Measurements from ENCODE around the gene HTR4.
"Not testable (repeated sequence)": the region's sequence is repeated elsewhere in the genome, so short reads cannot be mapped to it uniquely, and the experiment has no call there.

Gene HTR4, protein sequence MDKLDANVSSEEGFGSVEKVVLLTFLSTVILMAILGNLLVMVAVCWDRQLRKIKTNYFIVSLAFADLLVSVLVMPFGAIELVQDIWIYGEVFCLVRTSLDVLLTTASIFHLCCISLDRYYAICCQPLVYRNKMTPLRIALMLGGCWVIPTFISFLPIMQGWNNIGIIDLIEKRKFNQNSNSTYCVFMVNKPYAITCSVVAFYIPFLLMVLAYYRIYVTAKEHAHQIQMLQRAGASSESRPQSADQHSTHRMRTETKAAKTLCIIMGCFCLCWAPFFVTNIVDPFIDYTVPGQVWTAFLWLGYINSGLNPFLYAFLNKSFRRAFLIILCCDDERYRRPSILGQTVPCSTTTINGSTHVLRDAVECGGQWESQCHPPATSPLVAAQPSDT

DNA sequence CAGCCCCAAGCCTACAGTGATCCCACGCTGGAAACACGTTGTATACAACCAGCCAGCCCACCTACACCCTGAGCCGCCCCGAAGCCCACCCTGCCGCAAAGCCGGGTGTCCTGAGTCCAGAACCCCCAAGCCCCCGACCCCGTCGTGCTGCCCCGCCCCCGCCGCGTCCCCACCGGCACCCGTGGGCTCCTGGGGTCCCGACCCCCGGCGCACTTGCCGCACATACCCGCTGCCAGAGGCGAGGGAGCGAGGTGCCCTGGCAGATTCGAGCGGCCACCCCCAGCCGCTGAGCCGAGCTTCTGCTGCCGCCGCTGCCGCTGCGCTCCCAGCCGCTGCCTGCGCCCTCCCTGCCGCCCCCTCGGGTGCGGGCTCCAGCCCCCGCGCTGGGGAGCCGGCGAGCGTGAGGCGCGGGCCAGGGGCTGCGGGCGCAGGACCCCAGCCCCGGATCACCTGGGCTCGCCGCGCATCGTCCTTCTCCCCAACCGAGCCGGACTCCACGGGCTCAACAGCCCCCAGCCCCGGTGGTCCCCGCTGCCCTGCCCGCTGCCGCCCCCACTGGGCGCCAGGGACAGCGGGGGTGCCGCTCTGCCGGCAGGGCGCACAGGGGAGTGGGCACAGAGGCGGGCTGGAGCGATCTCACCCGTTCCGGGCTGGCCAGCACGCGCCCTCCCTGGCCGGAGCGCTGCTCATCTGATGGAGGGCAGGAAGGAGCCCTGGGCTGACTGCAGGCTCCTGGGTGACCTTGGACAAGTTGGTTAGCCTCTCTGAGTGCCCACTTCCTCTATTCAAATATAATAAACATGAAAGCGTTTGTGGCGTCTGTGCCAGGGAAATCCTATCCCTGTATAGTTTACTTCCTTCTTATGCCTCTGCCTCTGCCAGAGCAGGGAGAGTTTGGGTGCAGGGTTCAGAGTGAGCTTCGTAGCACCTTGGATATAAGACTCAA is at the start of gene HTR4:
Gene HTR4 (minus strand): TSS at position 692 of the 946 bp plus-strand sequence. CDS start 17,513 bp downstream, outside the sequence.
- DNase-seq, result no peak

DNA sequence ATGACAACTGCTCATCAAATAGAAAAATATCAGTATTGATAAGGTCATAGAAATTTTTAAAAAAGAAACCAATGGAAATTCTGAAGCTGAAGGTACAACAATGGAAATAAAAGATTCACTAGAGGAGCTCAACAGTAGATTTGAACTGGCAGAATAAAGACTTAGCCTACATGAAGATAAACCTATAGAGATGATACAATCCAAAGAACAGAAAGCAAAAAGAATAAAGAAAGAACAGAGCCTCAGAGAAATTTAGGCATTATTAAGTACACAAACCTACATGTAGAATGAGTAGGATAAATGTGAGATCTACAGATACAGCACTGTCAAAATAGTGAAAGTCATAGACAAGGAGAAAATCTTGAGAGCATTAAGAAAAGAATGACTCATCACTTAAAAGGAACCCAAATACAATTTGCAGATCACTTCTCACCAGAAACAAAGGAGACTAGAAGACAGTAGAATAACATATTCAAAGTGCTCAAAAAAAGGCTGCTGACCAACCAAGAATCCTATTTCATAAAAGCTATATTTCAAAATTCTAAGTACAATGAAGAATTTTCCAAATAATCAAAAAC is 47.8 kb upstream of the HTR4 start:
- no peak for DNase-seq

DNA sequence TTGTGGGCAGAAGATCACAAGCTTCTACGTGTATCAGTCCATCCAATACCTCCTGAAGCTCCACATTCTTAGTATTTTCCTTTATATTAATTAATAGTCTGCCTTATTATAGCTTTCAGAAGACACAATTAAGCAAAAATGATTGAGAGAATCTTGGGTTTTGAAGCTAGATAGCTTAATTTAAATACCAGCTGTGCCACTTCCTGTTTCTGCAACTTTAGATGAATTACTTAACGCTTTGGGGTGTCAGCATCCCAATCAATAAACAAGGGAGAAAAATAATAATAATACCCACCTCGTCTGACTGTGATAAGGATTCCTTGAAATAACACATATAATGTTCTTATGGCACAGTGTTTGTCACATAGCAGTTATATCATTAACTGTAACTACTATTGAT is 44.7 kb upstream of the HTR4 start:
- DNase-seq, result no peak

DNA sequence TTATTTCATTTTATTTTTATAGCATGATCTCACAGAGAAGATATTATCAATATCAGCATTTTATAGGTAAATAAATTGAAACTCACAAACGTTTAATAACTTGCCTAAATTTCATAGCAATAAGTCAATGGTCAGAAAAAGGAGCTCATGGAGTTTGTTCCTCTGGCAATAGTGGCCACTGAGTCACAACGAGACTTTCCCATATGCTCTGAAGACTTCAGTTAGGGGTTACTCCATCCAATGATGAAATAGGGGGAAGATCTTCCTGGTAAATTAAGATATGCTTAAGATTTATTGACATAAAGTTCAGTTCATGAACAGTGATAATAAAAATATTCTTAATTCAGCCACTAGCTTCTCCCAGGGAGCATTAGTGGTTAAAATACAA is 43.5 kb upstream of the HTR4 start:
- DNase-seq, result no peak

DNA sequence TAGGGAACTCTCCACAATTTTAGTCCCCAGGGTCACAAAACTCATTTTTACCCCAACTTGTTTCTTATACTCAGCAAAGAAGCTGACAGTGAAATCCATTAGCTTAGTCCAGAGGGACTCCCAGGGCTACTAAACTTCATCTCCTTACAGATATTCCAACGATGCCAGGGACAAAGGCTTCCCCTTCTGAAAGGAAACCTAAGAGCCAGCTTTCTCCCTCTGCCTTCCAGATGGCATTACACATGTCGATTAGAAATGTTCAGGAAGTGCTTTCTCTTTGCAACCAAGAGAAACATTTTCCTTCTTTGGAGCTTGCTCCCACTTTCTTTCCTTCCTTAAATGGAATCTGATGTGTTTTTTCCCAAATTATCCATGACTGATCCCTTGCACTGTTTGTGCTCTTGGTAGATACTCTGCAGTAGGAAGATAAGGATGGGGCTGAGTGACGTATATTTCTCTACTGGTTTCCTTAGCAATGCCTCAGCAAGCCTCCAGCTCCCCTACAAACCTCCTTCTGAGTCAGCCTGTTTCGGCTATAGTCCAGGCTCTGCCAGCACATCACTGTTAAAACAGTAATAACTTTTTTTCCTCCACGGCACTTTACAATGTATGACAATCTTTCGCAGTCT is 43.0 kb upstream of the HTR4 start:
- peak; percentile 17 for DNase-seq

DNA sequence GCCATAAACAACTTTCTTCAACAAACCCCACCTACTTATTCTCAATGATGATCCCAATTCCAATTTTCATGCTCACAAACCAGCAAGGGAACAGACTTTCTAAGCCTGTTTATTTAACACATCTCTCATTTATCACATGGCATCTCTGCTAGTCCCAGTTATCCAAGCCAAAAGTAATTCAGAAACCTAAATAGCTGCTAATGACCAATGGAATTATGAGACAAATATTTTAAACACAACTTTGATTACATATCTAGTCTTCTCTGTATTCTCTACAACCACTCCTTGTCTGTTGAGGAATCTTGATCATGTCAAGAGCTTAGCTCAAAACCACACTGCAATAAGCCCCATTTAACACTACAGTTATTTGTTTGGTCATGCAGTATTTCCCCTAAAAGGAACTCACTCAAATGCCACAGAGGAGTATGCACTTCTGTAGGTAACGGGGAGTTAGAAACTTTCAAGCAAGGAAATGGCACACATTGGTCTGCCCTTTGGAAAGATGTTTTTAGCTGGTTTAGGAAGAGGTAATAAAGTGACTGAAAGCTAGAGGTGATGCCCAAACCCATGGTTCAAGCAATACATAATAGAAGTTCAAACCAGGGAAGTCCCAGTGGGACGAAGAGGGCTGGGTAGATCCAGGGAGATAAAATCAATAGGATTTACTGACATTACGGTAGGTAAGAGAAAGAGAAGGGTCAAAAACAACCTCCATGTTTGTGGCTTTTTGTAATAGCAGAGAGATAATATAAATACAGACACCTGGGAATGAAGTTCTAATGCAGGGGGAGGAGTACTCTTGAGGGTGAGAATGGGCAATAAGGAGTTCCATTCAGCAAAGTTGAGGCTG is 42.1 kb upstream of the HTR4 start:
- DNase-seq, result no peak

DNA sequence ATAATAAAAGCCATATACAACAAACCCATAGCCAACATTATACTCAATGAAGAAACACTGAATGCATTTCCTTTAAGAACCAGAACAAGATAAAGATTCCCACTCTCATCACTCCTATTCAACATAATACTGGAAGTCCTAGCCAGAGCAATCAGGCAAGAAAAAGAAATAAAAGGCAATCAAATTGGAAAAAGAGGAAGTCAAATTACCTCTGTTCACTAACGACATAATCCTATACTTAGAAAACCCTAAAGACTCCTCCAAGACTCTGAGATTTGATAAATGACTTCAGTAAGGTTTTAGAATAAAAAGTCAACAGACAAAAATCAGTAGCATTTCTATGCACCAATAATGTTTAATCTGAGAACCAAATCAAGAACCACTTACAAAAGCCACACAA is 36.6 kb upstream of the HTR4 start:
- no peak for DNase-seq

DNA sequence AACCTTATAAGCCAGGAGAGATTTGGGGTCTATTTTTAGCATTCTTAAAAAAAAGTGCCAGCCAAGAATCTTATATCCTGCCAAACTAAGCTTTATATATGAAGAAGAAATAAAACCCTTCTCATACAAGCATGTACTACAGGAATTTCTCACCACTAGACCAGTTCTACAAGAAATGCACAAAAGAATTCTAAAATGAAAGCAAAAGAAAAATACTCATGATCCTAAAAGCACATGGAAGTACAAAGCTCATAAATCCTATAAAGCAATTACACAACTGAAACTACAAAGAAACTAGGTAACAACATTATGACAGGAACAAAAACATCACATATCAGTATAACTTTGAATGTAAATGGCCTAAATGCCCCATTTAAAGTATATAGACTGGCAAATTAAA is 34.5 kb upstream of the HTR4 start:
- no peak for DNase-seq

DNA sequence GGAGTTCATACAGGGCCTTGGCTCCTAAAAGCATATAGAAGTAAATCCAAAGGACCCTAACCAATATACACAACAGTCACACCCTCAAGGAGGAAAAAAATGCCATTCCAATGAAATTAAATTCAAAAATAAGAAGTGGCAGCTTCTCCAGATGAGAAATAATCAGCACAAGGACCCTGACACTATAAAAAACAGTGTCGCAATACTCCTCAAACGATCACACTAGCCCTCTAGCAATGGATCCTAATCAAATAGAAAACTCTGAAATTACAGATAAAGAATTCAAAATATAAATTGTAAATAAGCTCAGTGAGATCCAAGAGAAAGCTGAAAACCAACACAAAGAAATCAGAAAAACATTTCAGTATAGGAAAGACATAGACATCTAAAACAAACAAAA is 33.5 kb upstream of the HTR4 start:
- DNase-seq, result no peak

DNA sequence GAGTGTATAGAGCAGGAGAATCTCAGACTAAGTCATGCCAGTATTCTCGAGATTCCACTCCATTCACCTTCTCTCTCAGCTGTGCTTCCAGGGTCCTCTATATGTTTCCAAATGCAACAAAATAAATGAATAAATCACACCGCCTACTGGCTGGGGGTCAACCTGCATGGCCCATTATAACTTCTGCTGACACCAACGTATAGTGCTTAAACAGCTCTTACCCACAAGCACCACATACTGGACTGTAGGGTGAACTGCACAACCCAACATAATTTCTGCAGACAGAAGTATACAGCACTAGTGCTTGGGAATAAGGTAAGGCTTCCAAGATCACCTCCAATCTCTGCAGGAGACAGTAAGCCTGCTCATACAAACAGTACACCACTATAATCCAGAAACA is 33.1 kb upstream of the HTR4 start:
- no peak for DNase-seq

DNA sequence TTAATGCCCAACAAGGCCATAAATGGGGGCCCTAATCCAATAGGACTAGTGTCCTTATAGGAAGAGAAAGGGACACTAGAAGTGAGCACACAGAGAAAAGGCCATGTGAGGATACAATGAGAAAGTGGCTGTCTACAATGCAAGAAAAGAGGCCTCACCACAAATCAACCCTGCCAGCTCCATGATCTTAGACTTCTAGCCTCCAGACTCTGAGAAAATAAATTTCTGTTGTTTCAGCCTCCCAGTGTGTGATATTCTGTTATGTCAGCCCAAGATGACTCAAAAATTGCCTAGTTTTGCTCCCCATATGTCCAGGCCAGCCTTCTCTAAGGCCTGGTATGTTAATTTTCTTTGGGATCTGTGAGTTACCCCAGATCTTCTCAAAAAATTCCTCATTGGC is 32.3 kb upstream of the HTR4 start:
- DNase-seq, result no peak

DNA sequence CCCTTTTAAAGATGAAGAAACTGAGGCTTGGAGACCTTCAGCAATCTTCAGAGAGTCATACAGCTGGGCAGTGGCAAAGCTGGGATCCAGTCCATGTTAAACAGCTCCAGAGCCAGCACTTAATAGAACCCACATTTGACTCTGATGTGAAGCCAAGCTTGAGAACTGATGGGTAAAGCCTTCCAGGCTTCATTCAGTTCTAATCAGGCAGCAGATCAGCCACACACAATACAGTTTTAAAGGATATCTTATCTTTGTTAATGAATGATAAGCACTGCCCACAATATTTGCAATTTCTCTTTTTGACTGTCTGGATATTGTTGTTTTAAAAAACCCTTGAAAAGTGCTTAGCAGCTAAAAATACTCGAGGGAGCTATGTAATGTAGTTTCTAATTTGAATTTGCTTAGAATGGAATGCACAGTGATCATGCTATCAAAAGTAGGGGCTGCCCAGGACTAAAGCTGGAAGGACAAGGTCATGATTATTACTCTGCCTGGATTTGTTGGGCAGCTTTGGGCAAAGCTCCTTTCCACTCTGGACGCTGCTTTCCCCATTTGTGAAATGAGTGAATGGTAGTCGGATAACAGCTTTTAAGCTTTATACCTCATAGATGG is 31.3 kb upstream of the HTR4 start:
- no peak for DNase-seq

DNA sequence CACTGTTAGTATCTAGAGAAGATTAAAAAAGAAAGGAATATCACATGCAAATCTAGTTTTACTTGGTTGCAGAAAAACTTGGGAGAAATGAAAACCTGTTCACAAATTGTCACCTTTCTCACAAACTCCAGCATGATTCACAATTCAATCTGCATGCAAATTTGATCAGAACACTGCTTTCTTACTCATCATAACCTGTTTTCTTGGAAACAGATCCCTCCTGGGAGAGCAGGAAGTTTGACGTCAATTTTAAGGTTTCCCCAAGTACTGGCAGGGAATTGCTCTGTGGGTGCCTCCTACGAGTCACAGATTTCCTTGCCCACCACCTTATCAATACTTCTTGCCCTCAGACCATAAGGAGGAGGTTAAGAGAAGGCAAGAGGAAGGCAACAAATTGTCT is 30.2 kb upstream of the HTR4 start:
- no peak for DNase-seq

DNA sequence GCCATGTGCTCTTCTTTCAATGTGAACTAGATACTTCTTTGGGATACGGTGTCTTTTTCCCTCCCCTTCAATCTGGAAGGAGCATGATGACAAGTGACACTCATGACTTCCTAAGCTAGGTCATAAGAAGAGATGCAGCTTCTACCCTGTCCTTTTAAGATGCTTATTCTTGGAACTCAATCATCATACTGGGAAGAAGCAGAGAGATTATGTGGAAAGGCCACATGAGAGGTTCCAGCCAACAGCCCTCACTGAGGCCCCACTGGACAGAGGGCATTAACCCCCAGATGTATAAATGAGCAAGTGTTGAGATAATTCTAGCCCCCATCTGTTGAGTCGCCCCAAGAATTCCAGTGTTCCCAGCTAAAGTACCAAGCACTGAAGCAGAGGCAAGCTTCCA is 29.3 kb upstream of the HTR4 start:
- no peak for DNase-seq

DNA sequence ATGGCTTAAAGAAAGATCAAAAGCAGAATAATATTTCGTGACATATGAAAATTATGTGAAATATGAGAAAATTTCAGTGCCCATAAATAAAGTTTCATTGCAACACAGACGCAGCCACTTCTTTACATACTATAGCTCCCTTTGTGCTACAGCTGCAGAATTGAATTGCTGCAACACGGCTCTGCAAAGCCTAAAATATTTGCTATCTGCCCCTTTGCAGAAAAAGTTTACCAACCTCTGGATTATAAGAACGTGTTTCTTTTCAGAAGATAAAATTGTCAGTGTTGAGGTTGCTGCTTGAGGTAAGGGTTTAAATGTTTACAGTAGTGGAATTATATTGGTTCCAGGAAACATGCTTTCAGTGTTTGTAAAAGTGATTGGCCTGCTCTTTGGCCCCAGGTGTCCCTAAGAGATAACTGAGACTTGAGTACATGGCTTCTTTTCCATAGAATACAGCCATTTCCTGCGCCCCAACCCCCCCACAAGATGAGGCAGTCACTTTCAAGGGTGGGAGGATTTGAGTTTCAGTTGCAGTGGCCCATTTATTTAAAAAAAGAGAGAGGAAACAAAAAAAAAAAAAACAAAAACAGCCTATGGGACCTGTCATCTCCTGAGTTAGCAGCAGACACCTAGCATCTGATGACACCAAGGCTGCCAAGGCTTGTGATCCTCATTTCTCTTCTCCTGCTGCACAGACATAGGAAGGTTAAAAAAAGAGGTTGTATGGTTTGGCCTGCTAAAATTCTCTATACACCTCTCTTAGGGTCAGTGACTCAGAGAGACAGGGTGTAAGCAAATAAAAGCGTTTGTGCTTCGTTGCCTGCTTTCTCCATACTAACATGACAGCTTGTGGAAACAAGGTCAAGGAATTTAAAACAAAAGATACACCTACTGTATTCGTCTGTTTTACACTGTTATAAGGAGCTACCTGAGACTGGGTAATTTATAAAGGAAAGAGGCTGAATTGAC is 28.0 kb upstream of the HTR4 start:
- no peak for DNase-seq

DNA sequence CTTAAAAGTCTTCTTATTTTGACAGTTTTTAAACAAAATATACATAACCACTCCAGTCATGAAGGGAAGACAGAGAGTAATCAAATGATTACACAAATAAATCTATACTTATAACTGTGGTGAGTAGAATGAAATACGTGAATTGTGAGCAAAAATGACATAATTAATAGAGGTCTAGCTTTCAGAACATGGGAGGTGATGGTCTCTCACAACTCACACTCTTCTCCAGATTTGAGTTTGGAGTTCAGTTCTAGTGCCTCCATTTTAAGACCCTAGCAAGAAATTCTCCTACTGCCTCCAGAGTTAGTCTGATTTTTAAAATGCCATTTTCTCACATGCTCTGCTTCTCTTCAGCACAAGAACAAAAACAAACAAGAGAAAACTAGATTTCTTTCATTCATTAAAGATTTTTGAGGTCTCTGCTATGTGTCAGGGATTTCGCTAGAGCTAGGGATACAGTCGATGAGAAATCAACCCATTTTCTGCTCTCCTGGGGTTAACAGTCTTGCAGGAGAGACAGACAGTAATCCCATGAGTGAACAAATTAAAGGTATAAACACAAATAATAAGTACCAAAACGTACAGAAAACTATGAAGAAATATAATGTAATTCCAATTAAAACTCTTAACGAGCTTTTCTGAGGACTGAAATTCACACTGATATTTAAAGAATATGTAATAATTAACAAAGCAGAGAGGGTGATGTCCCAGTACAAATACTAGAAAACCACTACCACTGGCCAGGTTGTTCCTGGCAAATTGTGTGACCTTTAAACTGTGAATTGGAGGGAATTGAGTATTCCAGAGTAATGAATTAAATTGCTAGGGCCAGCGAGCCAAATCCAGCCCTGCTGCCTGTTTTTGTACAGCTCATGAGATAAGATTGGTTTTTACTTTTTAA is 27.1 kb upstream of the HTR4 start:
- no peak for DNase-seq

DNA sequence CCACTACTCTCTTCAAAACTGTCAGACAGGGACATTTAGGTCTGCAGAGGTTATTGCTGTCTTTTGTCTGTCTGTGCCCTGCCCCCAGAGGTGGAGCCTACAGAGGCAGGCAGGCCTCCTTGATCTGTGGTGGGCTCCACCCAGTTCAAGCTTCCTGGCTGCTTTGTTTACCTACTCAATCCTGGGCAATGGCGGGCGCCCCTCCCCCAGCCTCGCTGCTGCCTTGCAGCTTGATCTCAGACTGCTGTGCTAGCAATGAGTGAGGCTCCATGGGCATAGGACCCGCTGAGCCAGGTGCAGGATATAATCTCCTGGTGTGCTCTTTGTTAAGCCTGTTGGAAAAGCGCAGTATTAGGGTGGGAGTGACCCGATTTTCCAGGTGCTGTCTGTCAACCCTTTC is 19.4 kb upstream of the HTR4 start:
- not testable (repeated sequence) for DNase-seq

DNA sequence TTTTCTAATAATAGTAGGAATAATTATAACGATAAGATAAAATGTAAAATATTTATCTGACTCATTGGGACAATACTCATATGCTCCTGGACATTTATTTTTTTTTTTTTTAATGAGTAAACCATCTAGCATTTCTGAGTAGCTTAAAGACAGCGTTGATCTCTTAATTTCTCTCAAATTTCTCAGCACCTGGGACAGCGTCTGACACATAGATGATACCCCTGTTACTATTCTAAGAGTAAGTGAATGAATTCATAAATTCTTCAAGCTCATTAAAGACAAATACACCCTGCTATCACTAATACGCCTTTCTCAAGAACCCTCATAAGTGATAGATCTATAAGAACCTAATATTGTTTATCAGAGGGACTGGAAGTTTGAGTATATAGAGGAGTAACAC is 12.0 kb upstream of the HTR4 start:
- DNase-seq, result no peak

DNA sequence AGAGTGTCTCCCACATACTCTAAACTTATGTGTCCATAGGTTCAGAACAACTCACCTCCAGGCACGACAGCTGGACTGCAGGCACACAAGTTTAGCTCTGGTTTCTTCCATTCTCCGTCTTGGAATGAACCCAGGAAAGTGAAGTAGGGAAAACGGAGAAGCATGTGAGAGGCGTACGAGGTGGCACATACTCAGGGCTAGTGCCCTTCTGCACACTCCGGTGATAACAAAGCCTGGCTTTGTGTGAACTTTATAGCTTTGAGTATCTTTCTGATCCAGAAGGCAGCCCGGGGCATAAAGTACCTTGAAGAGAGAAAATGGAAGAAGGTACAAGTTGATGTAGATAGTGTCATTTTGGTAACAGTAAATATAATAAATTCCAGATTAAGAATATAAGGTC is 11.1 kb upstream of the HTR4 start:
- DNase-seq, result no peak

DNA sequence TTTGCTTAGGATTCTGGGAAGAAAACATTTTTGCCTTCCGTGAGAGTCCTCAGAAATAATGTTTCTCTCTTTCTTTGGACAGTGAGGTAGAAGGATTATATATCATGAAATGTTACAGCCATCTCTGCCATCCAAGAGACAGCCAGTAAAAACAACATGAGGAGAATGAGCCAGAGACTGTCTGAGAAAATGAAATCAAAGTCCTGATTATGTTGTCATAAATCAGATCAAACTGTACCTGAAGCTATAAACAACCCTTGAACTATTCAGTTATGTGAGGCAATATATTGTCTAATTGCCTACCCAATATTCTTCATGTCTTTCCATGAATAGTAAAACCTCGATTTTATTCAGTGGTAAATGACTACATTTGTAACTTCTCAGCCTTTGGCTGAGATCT is 9.2 kb upstream of the HTR4 start:
- no peak for DNase-seq
